HEK293 (cell line): Measurements from ENCODE around the gene CDCP2.

Experiments used
- CTCF ChIA-PET: fragments of 350-600 bp; formaldehyde crosslinking; extraction: SDS; loops from one replicate; lab custom pipeline; 2021; ENCODE audit warnings: antibody characterized with exemption; lab: Yijun Ruan, JAX
- POLR2A ChIA-PET: fragments of 300-600 bp; formaldehyde crosslinking; extraction: SDS; loops from one replicate; lab custom pipeline; 2020; ENCODE audit warnings: antibody characterized with exemption, inconsistent platforms; lab: Yijun Ruan, JAX
- H3K27ac ChIP-seq: fragments of 200-500 bp; sonication (Bioruptor generic); 2 replicates; pipeline ENCODE4 v1.5.1; 2014; ENCODE audit warnings: low read depth, low read length, control low read depth, inconsistent platforms; ENCODE audit errors: extremely low read depth
- H3K36me3 ChIP-seq, 2 experiments: fragments of 200-500 bp in 1 of 2; sonication (Bioruptor generic) in 1 of 2; 1 replicate in 1 of 2; 2 replicates in 1 of 2; pipeline ENCODE4 v1.5.1; 2014 to 2017; ENCODE audit warnings: inconsistent platforms in 2 of 2, low read length in 2 of 2; ENCODE audit not compliant: control insufficient read depth in 2 of 2, insufficient read depth in 1 of 2
- H3K4me1 ChIP-seq: fragments of 200-500 bp; sonication (Bioruptor generic); 2 replicates; pipeline ENCODE4 v1.5.1; 2014; ENCODE audit warnings: mild to moderate bottlenecking, low read length, inconsistent platforms; ENCODE audit not compliant: control insufficient read depth, insufficient read depth
- H3K4me3 ChIP-seq: 2 replicates; pipeline ENCODE4 v1.5.1; 2011; ENCODE audit warnings: low read depth, mild to moderate bottlenecking, control low read depth, low read length, moderate library complexity
- H3K9me3 ChIP-seq: fragments of 200-500 bp; sonication (Bioruptor generic); 2 replicates; pipeline ENCODE4 v1.5.1; 2014; ENCODE audit warnings: low read depth, low read length, inconsistent platforms; ENCODE audit not compliant: control insufficient read depth, insufficient read depth
- AEBP2 ChIP-seq: fragments of 450-650 bp; formaldehyde crosslinking; IDR thresholded peaks from 2 replicates; pipeline ENCODE4 v1.5.1; 2016; ENCODE audit warnings: missing biosample characterization, missing genetic modification characterization, borderline replicate concordance
- EGR2 ChIP-seq: fragments of 450-650 bp; formaldehyde crosslinking; IDR thresholded peaks from 2 replicates; pipeline ENCODE4 v1.5.1; 2016; ENCODE audit warnings: low read depth, missing biosample characterization, missing genetic modification characterization
- SALL2 ChIP-seq: fragments of 450-650 bp; formaldehyde crosslinking; IDR thresholded peaks from 2 replicates; pipeline ENCODE4 v1.5.0; 2017; ENCODE audit warnings: missing biosample characterization, mild to moderate bottlenecking, missing genetic modification characterization, borderline replicate concordance
- ZBTB49 ChIP-seq: fragments of 450-650 bp; formaldehyde crosslinking; IDR thresholded peaks from 2 replicates; pipeline ENCODE4 v1.5.1; 2016; ENCODE audit warnings: missing biosample characterization, missing genetic modification characterization, low read depth
- ZFHX2 ChIP-seq: fragments of 450-650 bp; formaldehyde crosslinking; conservative IDR thresholded peaks from 2 replicates; pipeline ENCODE4 v1.5.1; 2016; ENCODE audit warnings: missing biosample characterization, missing genetic modification characterization
- ZNF140 ChIP-seq: fragments of 450-650 bp; formaldehyde crosslinking; IDR thresholded peaks from 2 replicates; pipeline ENCODE4 v1.5.1; 2016; ENCODE audit warnings: missing biosample characterization, missing genetic modification characterization
- ZNF211 ChIP-seq: fragments of 450-650 bp; formaldehyde crosslinking; IDR thresholded peaks from 2 replicates; pipeline ENCODE4 v1.5.1; 2016; ENCODE audit warnings: low read depth, missing biosample characterization, missing genetic modification characterization
- ZNF23 ChIP-seq: fragments of 450-650 bp; formaldehyde crosslinking; IDR thresholded peaks from 2 replicates; pipeline ENCODE4 v1.5.1; 2016; ENCODE audit warnings: missing biosample characterization, missing genetic modification characterization, borderline replicate concordance
- ZNF274 ChIP-seq, 2 experiments: fragments of 200-500 bp in 1 of 2; fragments of 450-650 bp in 1 of 2; sonication (Bioruptor generic) in 1 of 2; formaldehyde crosslinking in 1 of 2; IDR thresholded peaks; 2 replicates each; pipeline versions ENCODE4 v1.5.1 to v1.6.1; 2014 to 2016; ENCODE audit warnings: borderline replicate concordance in 1 of 2, inconsistent platforms in 1 of 2, low read length in 1 of 2, missing biosample characterization in 1 of 2, missing genetic modification characterization in 1 of 2
- ZNF311 ChIP-seq: fragments of 450-650 bp; formaldehyde crosslinking; IDR thresholded peaks from 2 replicates; pipeline ENCODE4 v1.5.1; 2017; ENCODE audit warnings: missing biosample characterization, missing genetic modification characterization, borderline replicate concordance
- ZNF610 ChIP-seq: fragments of 450-650 bp; formaldehyde crosslinking; IDR thresholded peaks from 2 replicates; pipeline ENCODE4 v1.5.1; 2016; ENCODE audit warnings: missing biosample characterization, missing genetic modification characterization, borderline replicate concordance
- ZNF692 ChIP-seq: fragments of 450-650 bp; formaldehyde crosslinking; IDR thresholded peaks from 2 replicates; pipeline ENCODE4 v1.5.1; 2016; ENCODE audit warnings: missing biosample characterization, missing genetic modification characterization
- ZSCAN30 ChIP-seq: fragments of 450-650 bp; IDR thresholded peaks from 2 replicates; pipeline ENCODE4 v1.5.1; 2018; ENCODE audit warnings: missing biosample characterization, mild to moderate bottlenecking, missing genetic modification characterization, moderate library complexity
- TF ChIP-seq, protein P1 (sequence below): fragments of 450-650 bp; formaldehyde crosslinking; IDR thresholded peaks from 2 replicates; pipeline ENCODE4 v1.5.1; 2016; ENCODE audit warnings: missing biosample characterization, missing genetic modification characterization
- TF ChIP-seq, protein P2 (sequence below): fragments of 450-650 bp; IDR thresholded peaks from 2 replicates; pipeline ENCODE4 v1.5.1; 2018; ENCODE audit warnings: missing biosample characterization, missing genetic modification characterization
- TF ChIP-seq, protein P3 (sequence below): fragments of 450-650 bp; formaldehyde crosslinking; IDR thresholded peaks from 2 replicates; pipeline ENCODE4 v1.5.1; 2016; ENCODE audit warnings: missing biosample characterization, missing genetic modification characterization

The CDCP2 gene

GRCh38 chr1:54112705-54113368, 40.0 kb downstream of the CDCP2 start:
- Histone ChIP-seq H3K4me1 (no peaks in the 10 kb centered on the region), H3K9me3 (no peaks in the 10 kb centered on the region), H3K36me3 (no peaks in the 10 kb centered on the region), H3K27ac (no peak overlapping the region), H3K4me3 (no peak overlapping the region)
- ChIA-PET CTCF (interaction anchor here (0.6 to 2.9 kb wide), 5 partner anchors 8 to 32 kb away, joined by 3 to 12 read pairs (median 3); no protein-coding TSS in a partner anchor), POLR2A (no interaction called here)
- no peak for TF ChIP-seq ZNF211 (tag by site-specific recombination)
- TF ChIP-seq ZSCAN30 (tag by site-specific recombination) = no peak
- TF ChIP-seq, protein P1, sequence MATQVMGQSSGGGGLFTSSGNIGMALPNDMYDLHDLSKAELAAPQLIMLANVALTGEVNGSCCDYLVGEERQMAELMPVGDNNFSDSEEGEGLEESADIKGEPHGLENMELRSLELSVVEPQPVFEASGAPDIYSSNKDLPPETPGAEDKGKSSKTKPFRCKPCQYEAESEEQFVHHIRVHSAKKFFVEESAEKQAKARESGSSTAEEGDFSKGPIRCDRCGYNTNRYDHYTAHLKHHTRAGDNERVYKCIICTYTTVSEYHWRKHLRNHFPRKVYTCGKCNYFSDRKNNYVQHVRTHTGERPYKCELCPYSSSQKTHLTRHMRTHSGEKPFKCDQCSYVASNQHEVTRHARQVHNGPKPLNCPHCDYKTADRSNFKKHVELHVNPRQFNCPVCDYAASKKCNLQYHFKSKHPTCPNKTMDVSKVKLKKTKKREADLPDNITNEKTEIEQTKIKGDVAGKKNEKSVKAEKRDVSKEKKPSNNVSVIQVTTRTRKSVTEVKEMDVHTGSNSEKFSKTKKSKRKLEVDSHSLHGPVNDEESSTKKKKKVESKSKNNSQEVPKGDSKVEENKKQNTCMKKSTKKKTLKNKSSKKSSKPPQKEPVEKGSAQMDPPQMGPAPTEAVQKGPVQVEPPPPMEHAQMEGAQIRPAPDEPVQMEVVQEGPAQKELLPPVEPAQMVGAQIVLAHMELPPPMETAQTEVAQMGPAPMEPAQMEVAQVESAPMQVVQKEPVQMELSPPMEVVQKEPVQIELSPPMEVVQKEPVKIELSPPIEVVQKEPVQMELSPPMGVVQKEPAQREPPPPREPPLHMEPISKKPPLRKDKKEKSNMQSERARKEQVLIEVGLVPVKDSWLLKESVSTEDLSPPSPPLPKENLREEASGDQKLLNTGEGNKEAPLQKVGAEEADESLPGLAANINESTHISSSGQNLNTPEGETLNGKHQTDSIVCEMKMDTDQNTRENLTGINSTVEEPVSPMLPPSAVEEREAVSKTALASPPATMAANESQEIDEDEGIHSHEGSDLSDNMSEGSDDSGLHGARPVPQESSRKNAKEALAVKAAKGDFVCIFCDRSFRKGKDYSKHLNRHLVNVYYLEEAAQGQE = no peak
- TF ChIP-seq, protein P2, sequence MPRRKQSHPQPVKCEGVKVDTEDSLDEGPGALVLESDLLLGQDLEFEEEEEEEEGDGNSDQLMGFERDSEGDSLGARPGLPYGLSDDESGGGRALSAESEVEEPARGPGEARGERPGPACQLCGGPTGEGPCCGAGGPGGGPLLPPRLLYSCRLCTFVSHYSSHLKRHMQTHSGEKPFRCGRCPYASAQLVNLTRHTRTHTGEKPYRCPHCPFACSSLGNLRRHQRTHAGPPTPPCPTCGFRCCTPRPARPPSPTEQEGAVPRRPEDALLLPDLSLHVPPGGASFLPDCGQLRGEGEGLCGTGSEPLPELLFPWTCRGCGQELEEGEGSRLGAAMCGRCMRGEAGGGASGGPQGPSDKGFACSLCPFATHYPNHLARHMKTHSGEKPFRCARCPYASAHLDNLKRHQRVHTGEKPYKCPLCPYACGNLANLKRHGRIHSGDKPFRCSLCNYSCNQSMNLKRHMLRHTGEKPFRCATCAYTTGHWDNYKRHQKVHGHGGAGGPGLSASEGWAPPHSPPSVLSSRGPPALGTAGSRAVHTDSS (tag by site-specific recombination) = no peak
- no peak for TF ChIP-seq EGR2 (tag by site-specific recombination)
- TF ChIP-seq ZBTB49 = no peak
- TF ChIP-seq ZNF23 (tag by site-specific recombination) = no peak
- TF ChIP-seq ZNF610 (tag by site-specific recombination) = no peak
- TF ChIP-seq SALL2 (tag by site-specific recombination) = no peak
- no peak for TF ChIP-seq ZFHX2
- no peak for TF ChIP-seq ZNF692
- TF ChIP-seq ZNF274 (IDR thresholded peaks at IDR 0.05; ENCODE audit: low read length) = no peak
- no peak for TF ChIP-seq ZNF274 (tag by site-specific recombination; IDR thresholded peaks at IDR 0.05; ENCODE audit: borderline replicate concordance)
- TF ChIP-seq ZNF140 (tag by site-specific recombination) = no peak
- TF ChIP-seq, protein P3, sequence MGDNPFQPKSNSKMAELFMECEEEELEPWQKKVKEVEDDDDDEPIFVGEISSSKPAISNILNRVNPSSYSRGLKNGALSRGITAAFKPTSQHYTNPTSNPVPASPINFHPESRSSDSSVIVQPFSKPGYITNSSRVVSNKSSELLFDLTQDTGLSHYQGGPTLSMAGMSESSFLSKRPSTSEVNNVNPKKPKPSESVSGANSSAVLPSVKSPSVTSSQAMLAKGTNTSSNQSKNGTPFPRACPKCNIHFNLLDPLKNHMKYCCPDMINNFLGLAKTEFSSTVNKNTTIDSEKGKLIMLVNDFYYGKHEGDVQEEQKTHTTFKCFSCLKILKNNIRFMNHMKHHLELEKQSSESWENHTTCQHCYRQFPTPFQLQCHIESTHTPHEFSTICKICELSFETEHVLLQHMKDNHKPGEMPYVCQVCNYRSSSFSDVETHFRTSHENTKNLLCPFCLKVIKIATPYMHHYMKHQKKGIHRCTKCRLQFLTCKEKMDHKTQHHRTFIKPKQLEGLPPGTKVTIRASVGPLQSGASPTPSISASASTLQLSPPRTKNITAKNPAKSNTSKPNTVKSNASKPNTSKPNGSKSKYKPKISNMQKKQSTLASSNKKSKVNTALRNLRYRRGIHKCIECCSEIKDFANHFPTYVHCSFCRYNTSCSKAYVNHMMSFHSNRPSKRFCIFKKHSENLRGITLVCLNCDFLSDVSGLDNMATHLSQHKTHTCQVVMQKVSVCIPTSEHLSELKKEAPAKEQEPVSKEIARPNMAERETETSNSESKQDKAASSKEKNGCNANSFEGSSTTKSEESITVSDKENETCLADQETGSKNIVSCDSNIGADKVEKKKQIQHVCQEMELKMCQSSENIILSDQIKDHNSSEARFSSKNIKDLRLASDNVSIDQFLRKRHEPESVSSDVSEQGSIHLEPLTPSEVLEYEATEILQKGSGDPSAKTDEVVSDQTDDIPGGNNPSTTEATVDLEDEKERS = no peak
- TF ChIP-seq ZNF311 (tag by site-specific recombination) = no peak
- TF ChIP-seq AEBP2 (tag by site-specific recombination) = no peak
